Brain microvascular endothelial cell (primary cell): ENCODE results near the gene PIGM.

Experiments
- DNase-seq: peaks from one replicate; pipeline ENCODE4 v3.0.0-alpha.2; 2020
- H3K27ac ChIP-seq: fragments of 250-450 bp; sonication (Bioruptor Pico); 2 replicates; pipeline ENCODE4 v1.5.1; 2020; ENCODE audit warnings: mild to moderate bottlenecking, moderate library complexity
- H3K27me3 ChIP-seq: fragments of 250-450 bp; sonication (Bioruptor Pico); replicated peaks from 2 replicates; pipeline ENCODE4 v1.5.1; 2020; ENCODE audit warnings: mild to moderate bottlenecking
- H3K36me3 ChIP-seq: fragments of 250-450 bp; sonication (Bioruptor Pico); replicated peaks from 2 replicates; pipeline ENCODE4 v1.5.1; 2020; ENCODE audit warnings: mild to moderate bottlenecking
- H3K4me3 ChIP-seq: 2 replicates; pipeline ENCODE4 v1.5.1; 2011; ENCODE audit warnings: low read depth, mild to moderate bottlenecking, control low read depth, low read length, moderate library complexity
- CTCF ChIP-seq: IDR thresholded peaks from 2 replicates; pipeline ENCODE4 v1.5.1; 2011; ENCODE audit warnings: low read depth, mild to moderate bottlenecking, moderate library complexity, low read length, control low read depth, inconsistent platforms; ENCODE audit errors: missing control alignments
- in situ Hi-C: cut with HindIII; loops from 2 replicates; pipeline ENCODE4 v1.10.0; 2017; ENCODE audit warnings: low sequenced_read_pairs, low pct_ligation_motif_present

The PIGM gene

GRCh38 chr1:160005070-160005469, 26.7 kb downstream of the PIGM start:
- no peak for DNase-seq
- Histone ChIP-seq H3K36me3 (no peaks in the 10 kb centered on the region), H3K27me3 (peaks cover 1% of the 10 kb centered on the region), H3K27ac (no peak overlapping the region), H3K4me3 (no peak overlapping the region)
- TF ChIP-seq CTCF = no peak
- in situ Hi-C loops = no loop called here

- TF ChIP-seq CTCF = no peak
- H3K36me3 ChIP-seq = no peaks in the 10 kb centered on the region
- DNase-seq = no peak
- no peak overlapping the region for H3K4me3 ChIP-seq
- in situ Hi-C loops = no loop called here
- H3K27me3 ChIP-seq = no peaks in the 10 kb centered on the region
- H3K27ac ChIP-seq = no peak overlapping the region
Observed at GRCh38 chr1:160004425-160004824, 27.4 kb downstream of the PIGM start.

DNA sequence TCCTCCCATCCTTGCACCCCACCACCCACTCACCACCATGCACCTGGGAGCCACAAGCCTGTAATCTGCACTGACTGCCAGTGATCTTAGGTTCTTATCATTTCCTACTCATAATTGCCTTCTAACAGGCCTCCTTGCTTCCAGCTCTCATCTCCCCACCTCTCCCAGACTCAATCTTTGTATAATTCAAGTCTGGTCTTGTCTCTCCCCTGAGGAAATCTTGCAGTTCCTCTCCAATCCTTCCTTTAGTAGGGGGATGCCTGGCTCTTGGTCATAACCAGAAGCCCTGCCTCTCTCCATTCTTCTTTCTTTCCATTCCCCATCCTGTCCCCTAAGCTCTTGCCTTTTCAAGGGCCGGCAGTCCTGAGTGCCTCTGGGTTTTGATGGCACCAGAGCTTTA, 27.8 kb downstream of the PIGM start:
- Histone ChIP-seq H3K27ac (no peak overlapping the region), H3K36me3 (no peaks in the 10 kb centered on the region), H3K27me3 (no peaks in the 10 kb centered on the region), H3K4me3 (no peak overlapping the region)
- in situ Hi-C loops = no loop called here
- no peak for DNase-seq
- TF ChIP-seq CTCF = no peak

GRCh38 chr1:160001440-160001839, 30.4 kb downstream of the PIGM start:
- no peak for DNase-seq
- Histone ChIP-seq H3K27me3 (no peaks in the 10 kb centered on the region), H3K36me3 (no peaks in the 10 kb centered on the region), H3K27ac (no peak overlapping the region), H3K4me3 (no peak overlapping the region)
- in situ Hi-C loops = no loop called here
- TF ChIP-seq CTCF = no peak

DNA sequence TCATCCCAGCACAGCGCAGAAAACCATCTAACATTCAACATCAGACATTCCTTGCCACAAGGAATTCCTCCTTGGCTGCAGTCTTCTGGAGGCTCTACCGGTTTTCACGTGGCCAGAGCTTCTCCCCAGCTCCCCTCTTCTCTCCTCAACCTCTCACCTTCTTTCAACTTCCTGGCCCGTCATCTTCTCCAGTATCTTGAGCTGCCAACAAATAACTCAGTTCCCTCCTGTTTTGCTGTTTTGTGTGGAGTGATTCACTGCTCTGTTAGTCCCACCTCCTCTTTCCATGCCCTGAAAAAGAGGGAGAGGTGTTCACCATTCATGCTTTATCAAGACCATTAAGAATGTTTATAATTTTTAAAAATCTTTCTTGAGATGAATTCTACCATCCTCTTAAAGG, 32.6 kb downstream of the PIGM start:
- DNase-seq = no peak
- in situ Hi-C loops = no loop called here
- Histone ChIP-seq H3K27ac (no peak overlapping the region), H3K4me3 (no peak overlapping the region), H3K27me3 (no peaks in the 10 kb centered on the region), H3K36me3 (no peaks in the 10 kb centered on the region)
- no peak for TF ChIP-seq CTCF

DNA sequence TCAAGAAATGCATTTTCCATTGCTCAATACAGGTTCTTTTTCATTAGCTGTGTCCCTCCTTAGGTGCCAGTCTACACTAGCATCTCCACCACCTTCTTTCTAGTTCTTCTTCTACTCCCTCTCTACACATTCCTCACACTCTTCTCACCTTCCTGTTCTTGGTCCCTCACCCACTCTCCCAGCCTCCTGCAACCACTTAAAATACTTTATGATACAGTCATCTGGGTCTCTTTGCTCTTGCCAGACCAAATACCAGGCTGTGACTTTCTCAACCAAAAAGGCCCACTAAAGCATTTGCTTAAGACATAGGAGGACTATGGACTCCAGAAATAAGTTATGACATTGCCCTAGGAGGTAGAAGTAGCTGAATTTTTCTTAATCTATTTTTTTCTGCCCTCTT, 35.1 kb downstream of the PIGM start:
- Histone ChIP-seq H3K27me3 (no peaks in the 10 kb centered on the region), H3K4me3 (no peak overlapping the region), H3K36me3 (no peaks in the 10 kb centered on the region), H3K27ac (no peak overlapping the region)
- no peak for TF ChIP-seq CTCF
- DNase-seq = peak; percentile 73
- in situ Hi-C loops = no loop called here
